ENCODE measurements around the gene P2RX3.
"Not testable (repeated sequence)": the region's sequence is repeated elsewhere in the genome, so short reads cannot be mapped to it uniquely, and the experiment has no call there.

Gene P2RX3

GRCh38 chr11:57349491-57350274, 11.5 kb downstream of the P2RX3 start:
- DNase-seq (ENCODE audit: low read depth in 2 of 2): peak; percentile 53 to 56

DNA sequence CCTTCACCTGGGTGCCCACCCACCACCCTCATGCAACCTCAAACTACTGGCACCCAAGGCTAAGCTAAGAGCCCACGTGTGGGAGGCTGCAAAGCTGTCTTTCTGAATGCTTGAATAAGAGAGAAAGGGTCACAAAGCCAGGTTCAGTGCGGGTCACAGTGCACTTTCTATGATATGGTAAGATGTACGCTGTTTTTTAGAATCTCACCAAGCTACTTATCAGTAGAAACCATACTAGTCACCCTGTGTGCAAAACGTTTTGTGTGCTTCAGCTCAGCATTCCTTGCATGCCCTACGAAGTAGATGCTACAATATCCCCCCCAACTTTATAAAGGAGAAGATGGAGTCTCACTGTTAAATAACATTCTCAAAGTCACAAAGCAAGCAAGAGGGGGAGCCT, 14.9 kb downstream of the P2RX3 start:
- DNase-seq (ENCODE audit: low read depth in 2 of 2): no peak

GRCh38 chr11:57353446-57353845, 15.3 kb downstream of the P2RX3 start:
- no peak for DNase-seq (ENCODE audit: low read depth in 2 of 2)

DNA sequence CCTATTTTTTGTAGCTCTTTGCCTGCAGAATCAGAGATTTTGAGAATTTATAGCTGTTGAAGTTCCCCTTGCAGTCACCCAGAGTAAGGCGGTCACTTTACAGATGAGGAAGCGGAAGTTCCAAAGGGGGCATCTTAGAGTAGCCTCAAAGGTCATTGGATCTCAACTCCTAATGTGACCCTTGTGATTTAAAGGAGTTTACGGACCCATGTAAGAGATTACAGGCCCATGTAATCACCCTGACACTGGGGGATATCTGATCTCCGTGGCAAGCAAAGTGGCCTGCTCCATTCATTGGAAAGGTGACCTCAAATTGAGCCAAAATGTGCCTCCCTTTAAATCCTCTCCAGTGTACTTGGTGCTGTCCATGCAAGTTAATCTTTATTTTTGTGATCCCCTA, 15.7 kb downstream of the P2RX3 start:
- no peak for DNase-seq (ENCODE audit: low read depth in 2 of 2)

DNA sequence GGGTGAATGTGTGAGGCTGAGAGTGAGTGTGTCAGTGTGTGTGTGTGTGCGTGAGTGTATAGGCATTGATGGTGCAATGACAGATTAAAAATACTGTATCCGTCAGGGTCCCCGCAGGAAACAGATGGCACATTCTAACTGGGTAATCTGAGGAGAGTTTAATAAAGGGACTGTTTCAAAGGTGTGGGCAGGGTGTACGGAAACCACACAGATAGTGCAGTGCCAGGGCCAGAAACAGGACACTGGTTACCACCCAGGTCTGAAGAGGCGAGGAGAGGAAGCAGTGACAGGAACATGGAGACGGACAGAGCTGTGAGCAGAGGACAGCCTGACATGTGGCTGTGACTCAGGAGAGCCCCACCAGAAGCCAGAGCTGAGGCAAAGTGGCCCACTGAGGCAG, 16.5 kb downstream of the P2RX3 start:
- no peak for DNase-seq (ENCODE audit: low read depth in 2 of 2)

- no peak for DNase-seq (ENCODE audit: low read depth in 2 of 2)
Measured at GRCh38 chr11:57356268-57356667, 18.1 kb downstream of the P2RX3 start.

GRCh38 chr11:57357310-57357709, 19.2 kb downstream of the P2RX3 start:
- DNase-seq (ENCODE audit: low read depth in 2 of 2): no peak

GRCh38 chr11:57357856-57358255, 19.7 kb downstream of the P2RX3 start:
- DNase-seq (ENCODE audit: low read depth in 2 of 2): no peak

GRCh38 chr11:57358543-57358961, 20.4 kb downstream of the P2RX3 start:
- DNase-seq (ENCODE audit: low read depth in 2 of 2): no peak

DNA sequence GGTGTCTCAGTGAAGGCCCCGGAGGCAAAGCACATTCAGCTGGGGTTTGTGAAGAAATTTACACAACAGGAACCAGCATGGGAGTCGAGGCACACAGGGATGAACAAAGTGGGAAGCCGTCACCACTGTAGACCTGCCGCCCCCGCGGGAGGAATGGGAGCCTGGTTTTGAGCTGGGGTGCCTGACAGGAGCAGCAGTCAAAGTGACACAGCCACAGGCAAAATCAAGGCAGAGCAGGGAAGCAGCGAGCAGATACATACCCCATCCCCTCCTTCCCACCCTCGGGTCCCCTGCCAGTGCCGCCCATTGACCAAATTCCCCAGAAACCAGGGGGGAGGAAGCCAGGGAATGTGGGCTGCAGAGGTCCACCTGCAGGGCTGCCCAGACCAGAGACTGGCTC, 20.8 kb downstream of the P2RX3 start:
- no peak for DNase-seq (ENCODE audit: low read depth in 2 of 2)

- DNase-seq (ENCODE audit: low read depth in 2 of 2): no peak
Measured at GRCh38 chr11:57359396-57359795, 21.2 kb downstream of the P2RX3 start.

DNA sequence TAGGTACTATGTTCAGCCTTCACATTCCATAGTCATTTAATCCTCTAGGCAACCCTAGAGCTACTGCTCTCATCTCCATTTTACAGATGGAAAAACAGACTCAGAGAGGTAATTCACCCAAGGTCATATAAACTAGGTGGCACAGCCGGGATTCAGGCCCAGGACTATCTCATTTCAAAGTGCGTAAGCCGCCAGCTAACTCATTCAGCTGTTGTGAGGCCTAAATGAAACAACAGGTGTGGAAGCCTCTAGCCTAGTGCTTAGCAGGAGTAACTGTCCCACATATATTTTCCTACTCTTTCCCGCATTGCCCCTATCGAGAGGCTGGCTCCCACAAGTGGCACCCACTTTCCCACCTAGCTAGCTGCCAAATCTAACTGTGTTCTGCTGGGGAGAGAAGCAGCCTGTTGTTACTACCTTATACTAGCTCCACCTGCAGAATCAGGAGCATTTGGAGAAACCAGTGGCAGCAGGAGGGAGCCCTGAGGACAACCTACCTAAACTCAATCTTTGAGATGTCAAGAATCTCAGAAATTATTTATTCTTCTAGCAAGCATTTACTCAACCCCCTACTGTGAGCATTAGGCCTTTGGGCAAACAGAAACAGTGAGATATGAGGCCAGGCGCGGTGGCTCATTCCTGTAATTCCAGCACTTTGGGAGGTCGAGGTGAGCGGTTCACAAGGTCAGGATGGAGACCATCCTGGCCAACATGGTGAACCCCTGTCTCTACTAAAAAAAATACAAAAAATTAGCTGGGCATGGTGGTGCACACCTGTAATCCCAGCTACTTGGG, 21.9 kb downstream of the P2RX3 start:
- DNase-seq (ENCODE audit: low read depth in 2 of 2): no peak

DNA sequence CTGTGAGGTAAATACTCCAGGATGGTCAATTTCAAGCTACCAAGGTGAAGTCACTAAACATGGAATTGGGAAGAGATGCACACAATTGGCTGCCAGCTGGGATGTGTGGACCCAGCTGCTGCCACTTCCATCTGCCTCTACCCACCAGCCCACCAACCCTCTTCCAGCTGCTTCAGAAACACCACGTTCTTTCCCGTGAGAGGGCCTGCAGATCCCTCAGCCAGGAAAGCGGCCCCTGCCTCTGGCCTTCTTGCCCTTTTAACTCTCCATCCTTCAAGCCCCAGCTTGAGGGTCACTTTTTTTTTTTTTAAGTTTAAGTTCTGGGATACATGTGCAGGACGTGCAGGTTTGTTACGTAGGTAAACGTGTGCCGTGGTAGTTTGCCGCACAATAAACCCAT, 22.8 kb downstream of the P2RX3 start:
- DNase-seq (ENCODE audit: low read depth in 2 of 2): no peak

DNA sequence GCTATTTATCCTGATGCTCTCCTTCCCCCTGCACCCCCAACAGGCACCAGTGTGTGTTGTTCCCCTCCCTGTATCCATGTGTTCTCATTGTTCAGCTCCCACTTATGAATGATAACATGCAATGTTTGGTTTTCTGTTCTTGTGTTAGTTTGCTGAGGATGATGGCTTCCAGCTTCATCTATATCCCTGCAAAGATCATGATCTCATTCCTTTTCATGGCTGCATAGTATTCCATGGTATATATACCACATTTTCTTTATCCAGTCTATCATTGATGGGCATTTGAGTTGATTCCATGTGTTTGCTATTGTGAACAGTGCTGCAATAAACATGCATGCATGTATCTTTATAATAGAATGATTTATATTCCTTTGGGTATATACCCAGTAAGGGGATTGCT, 23.3 kb downstream of the P2RX3 start:
- DNase-seq (ENCODE audit: low read depth in 2 of 2): not testable (repeated sequence)

- no peak for DNase-seq (ENCODE audit: low read depth in 2 of 2)
Measured at GRCh38 chr11:57361926-57362325, 23.8 kb downstream of the P2RX3 start.

- DNase-seq (ENCODE audit: low read depth in 2 of 2): no peak
Measured at GRCh38 chr11:57363131-57364080, 25.3 kb downstream of the P2RX3 start.

DNA sequence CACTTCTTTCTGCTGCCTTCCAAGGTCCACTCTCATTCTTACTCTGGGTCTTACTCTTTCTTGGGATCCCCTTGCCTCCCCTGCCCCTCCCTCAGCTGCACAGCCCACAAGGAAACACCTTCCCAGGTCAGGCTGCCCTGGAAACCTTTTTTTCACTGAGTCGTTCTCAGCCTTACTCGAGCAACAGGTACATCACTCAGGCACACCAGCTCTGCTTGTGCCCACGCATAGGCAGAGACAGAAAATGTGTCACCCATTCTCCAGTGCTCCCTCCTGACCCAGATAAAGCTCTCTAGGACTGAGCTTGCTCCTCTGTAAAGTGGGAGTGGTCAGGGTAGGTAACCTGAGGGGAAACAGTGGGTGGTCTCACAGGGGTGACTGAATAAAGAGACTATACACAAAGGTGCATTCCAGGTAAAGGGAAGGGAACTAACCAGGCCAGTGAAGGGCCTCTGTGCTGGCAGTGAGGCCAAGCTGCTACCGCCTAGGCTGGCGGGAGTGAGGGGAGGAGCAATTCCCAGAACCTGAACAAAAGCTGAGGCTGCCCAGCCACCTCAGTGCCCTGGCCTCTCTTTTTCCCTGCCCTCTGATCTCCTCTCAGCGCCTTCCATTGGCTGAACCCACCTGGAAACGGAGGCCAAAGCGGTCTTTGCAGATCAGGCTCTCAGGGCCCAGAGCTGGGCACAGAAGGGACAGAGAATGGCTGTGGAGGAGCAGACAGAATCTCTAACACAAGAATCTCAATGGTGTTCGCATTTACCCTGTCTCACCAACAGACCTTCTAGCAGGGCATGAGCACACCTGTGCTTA, 26.9 kb downstream of the P2RX3 start:
- DNase-seq (ENCODE audit: low read depth in 2 of 2): no peak

- no peak for DNase-seq (ENCODE audit: low read depth in 2 of 2)
Measured at GRCh38 chr11:57368106-57368844, 30.1 kb downstream of the P2RX3 start.

DNA sequence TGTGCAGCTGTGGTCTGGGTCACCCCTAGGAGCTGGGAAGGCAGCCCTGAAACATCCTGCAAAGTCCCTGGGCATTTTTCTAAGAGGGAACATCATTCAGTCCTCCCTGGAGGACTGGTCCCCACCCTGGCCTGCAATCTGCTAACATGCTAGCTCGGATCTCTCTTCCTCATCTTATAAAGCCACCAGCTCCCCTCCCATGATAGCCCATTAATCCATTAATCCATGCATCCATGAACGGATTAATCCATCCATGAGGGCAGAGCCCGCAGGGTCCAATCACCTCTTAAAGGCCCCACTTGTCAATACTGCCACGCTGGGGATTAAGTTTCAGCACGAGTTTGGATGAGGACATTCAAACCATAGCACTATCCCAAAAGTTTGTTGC, 30.7 kb downstream of the P2RX3 start:
- DNase-seq (ENCODE audit: low read depth in 2 of 2): no peak

- DNase-seq (ENCODE audit: low read depth in 2 of 2): no peak
Measured at GRCh38 chr11:57370251-57370650, 32.1 kb downstream of the P2RX3 start.

- DNase-seq (ENCODE audit: low read depth in 2 of 2): no peak
Measured at GRCh38 chr11:57370941-57371340, 32.8 kb downstream of the P2RX3 start.
